ENCODE data around the gene RPS21. TPM values are rescaled to one million over a fixed set of nuclear protein-coding genes. Genes with fewer than 3 reads are reported as not detected.

RPS21 gene
- 1,610 and 1,637 TPM in 2 replicates for total RNA-seq

GRCh38 chr20:62386383-62387218 is at the start of gene RPS21:
Gene RPS21, plus strand, starts transcription at chr20:62387103. Its CDS starts 236 bp downstream, at chr20:62387339.
- intact Hi-C loops (cut with micrococcal nuclease) = loop anchor here (1.0 to 5.0 kb wide), 10 partner anchors 21 to 1691 kb away; partner anchors contain the start of genes ADRM1, CABLES2, DIDO1 and MTG2

- intact Hi-C loops (cut with micrococcal nuclease) = no loop called here
Measured at GRCh38 chr20:62337558-62338293, 49.2 kb upstream of the RPS21 start.

GRCh38 chr20:62338294-62338620 is 48.6 kb upstream of the RPS21 start:
- intact Hi-C loops (cut with micrococcal nuclease) = no loop called here

GRCh38 chr20:62339647-62340062 is 47.2 kb upstream of the RPS21 start:
- intact Hi-C loops (cut with micrococcal nuclease) = no loop called here

GRCh38 chr20:62342910-62343309 is 44.0 kb upstream of the RPS21 start:
- intact Hi-C loops (cut with micrococcal nuclease) = no loop called here

GRCh38 chr20:62344092-62344491 is 42.8 kb upstream of the RPS21 start:
- intact Hi-C loops (cut with micrococcal nuclease) = no loop called here

- intact Hi-C loops (cut with micrococcal nuclease) = no loop called here
Measured at GRCh38 chr20:62344782-62345181, 42.1 kb upstream of the RPS21 start.

GRCh38 chr20:62345681-62346370 is 41.1 kb upstream of the RPS21 start:
- intact Hi-C loops (cut with micrococcal nuclease) = no loop called here

GRCh38 chr20:62346398-62347150 is 40.3 kb upstream of the RPS21 start:
- intact Hi-C loops (cut with micrococcal nuclease) = no loop called here

GRCh38 chr20:62347151-62347404 is 39.8 kb upstream of the RPS21 start:
- intact Hi-C loops (cut with micrococcal nuclease) = no loop called here

GRCh38 chr20:62347445-62347844 is 39.5 kb upstream of the RPS21 start:
- intact Hi-C loops (cut with micrococcal nuclease) = no loop called here

- intact Hi-C loops (cut with micrococcal nuclease) = no loop called here
Measured at GRCh38 chr20:62348604-62349003, 38.3 kb upstream of the RPS21 start.

- intact Hi-C loops (cut with micrococcal nuclease) = no loop called here
Measured at GRCh38 chr20:62349556-62350097, 37.3 kb upstream of the RPS21 start.

- intact Hi-C loops (cut with micrococcal nuclease) = no loop called here
Measured at GRCh38 chr20:62350098-62350628, 36.7 kb upstream of the RPS21 start.

GRCh38 chr20:62350629-62351422 is 36.1 kb upstream of the RPS21 start:
- intact Hi-C loops (cut with micrococcal nuclease) = no loop called here

GRCh38 chr20:62351469-62352401 is 35.2 kb upstream of the RPS21 start:
- intact Hi-C loops (cut with micrococcal nuclease) = no loop called here

- intact Hi-C loops (cut with micrococcal nuclease) = no loop called here
Measured at GRCh38 chr20:62352402-62353288, 34.3 kb upstream of the RPS21 start.
